Keratinocyte (primary cell): ENCODE results near the gene RGCC. TPM values are rescaled to one million over a fixed set of nuclear protein-coding genes. Genes with fewer than 3 reads are reported as not detected.
"Not testable (repeated sequence)": the region's sequence is repeated elsewhere in the genome, so short reads cannot be mapped to it uniquely, and the experiment has no call there.

ENCODE experiments used
- DNase-seq: peaks from one replicate; pipeline ENCODE4 v3.0.0-alpha.2; 2011; ENCODE audit warnings: low read depth, missing footprints, low spot score
- FAIRE-seq: peaks from 2 replicates; lab custom pipeline; 2011; peaks lifted over from hg19 to GRCh38; lab: Jason Lieb, UNC
- H2AFZ ChIP-seq: 2 replicates; pipeline ENCODE4 v1.6.0; 2012; ENCODE audit warnings: low read length, control low read depth, inconsistent platforms; ENCODE audit not compliant: control insufficient read depth
- H3K27ac ChIP-seq: 2 replicates; pipeline ENCODE4 v1.5.1; 2011; ENCODE audit warnings: low read length; ENCODE audit not compliant: control insufficient read depth, insufficient read depth
- H3K27me3 ChIP-seq: 3 replicates; pipeline ENCODE4 v1.6.0; 2011; ENCODE audit warnings: low read length; ENCODE audit not compliant: control insufficient read depth, insufficient read depth; ENCODE audit errors: extremely low read depth
- H3K36me3 ChIP-seq, 2 experiments: 2 replicates in 1 of 2; 3 replicates in 1 of 2; pipeline ENCODE4 v1.5.1; 2011; ENCODE audit warnings: low read length in 2 of 2, mild to moderate bottlenecking in 1 of 2; ENCODE audit not compliant: control insufficient read depth in 2 of 2, insufficient read depth in 2 of 2; ENCODE audit errors: extremely low read depth in 1 of 2
- H3K4me1 ChIP-seq: 3 replicates; pipeline ENCODE4 v1.5.1; 2011; ENCODE audit warnings: low read length; ENCODE audit not compliant: control insufficient read depth, insufficient read depth; ENCODE audit errors: extremely low read depth
- H3K4me2 ChIP-seq: 3 replicates; pipeline ENCODE4 v1.6.0; 2011; ENCODE audit warnings: low read depth, low read length; ENCODE audit not compliant: control insufficient read depth, insufficient read depth; ENCODE audit errors: extremely low read depth
- H3K4me3 ChIP-seq, 3 experiments: fragments of 200-600 bp in 1 of 3; sonication (generic) in 1 of 3; 2 replicates in 2 of 3; 3 replicates in 1 of 3; pipeline ENCODE4 v1.5.1; 2011 to 2016; ENCODE audit warnings: low read length in 3 of 3, mild to moderate bottlenecking in 3 of 3, control low read depth in 2 of 3, inconsistent platforms in 1 of 3, low read depth in 1 of 3, mixed read lengths in 1 of 3, mixed run types in 1 of 3, moderate library complexity in 1 of 3; ENCODE audit not compliant: control insufficient read depth in 2 of 3, insufficient read depth in 2 of 3; ENCODE audit errors: extremely low read depth in 1 of 3
- H3K79me2 ChIP-seq: 2 replicates; pipeline ENCODE4 v1.6.0; 2012; ENCODE audit warnings: low read length; ENCODE audit not compliant: control insufficient read depth, insufficient read depth
- H3K9ac ChIP-seq: 3 replicates; pipeline ENCODE4 v1.6.0; 2011; ENCODE audit warnings: low read length; ENCODE audit not compliant: control insufficient read depth, insufficient read depth; ENCODE audit errors: extremely low read depth
- H3K9me1 ChIP-seq: 3 replicates; pipeline ENCODE4 v1.6.0; 2011; ENCODE audit warnings: low read length; ENCODE audit not compliant: control insufficient read depth, insufficient read depth; ENCODE audit errors: extremely low read depth
- H3K9me3 ChIP-seq: 2 replicates; pipeline ENCODE4 v1.5.1; 2012; ENCODE audit warnings: low read depth, low read length; ENCODE audit not compliant: control insufficient read depth
- H4K20me1 ChIP-seq: 3 replicates; pipeline ENCODE4 v1.6.0; 2011; ENCODE audit warnings: low read length; ENCODE audit not compliant: control insufficient read depth, insufficient read depth; ENCODE audit errors: extremely low read depth
- CTCF ChIP-seq, 3 experiments: IDR thresholded peaks in 1 of 3; conservative IDR thresholded peaks in 1 of 3; optimal IDR thresholded peaks in 1 of 3; 2 replicates in 2 of 3; 3 replicates in 1 of 3; pipeline versions ENCODE3 to v1.5.1; 2011; ENCODE audit warnings: low read length in 3 of 3, mild to moderate bottlenecking in 3 of 3, moderate library complexity in 2 of 3, control low read depth in 1 of 3, inconsistent platforms in 1 of 3; ENCODE audit not compliant: insufficient read depth in 2 of 3; ENCODE audit errors: extremely low read depth in 1 of 3
- EZH2 ChIP-seq: IDR thresholded peaks from one replicate; pipeline ENCODE4 v1.6.1; 2012; ENCODE audit warnings: inconsistent platforms, mild to moderate bottlenecking, low read length, moderate library complexity
- dilution Hi-C: fragments of 300-500 bp; cut with MboI; formaldehyde crosslinking; loops from one replicate; pipeline ENCODE4 v1.7.0; 2020; ENCODE audit warnings: low sequenced_read_pairs; ENCODE audit not compliant: extremely low pct_ligation_motif_present
- polyA plus RNA-seq, 5 experiments: library from polyadenylated mRNA; depleted of rRNA in 3 of 5; stranded (reverse) in 3 of 5; stranded (forward) in 1 of 5; unstranded in 1 of 5; fragments of >200 nt; gene quantifications; 1 replicate in 1 of 5; 2 replicates in 3 of 5; 3 replicates in 1 of 5; pipeline versions ENCODE4 v1.2.1 to v1.2.3, GENCODE V29; 2011 to 2012; ENCODE audit warnings: missing spikeins in 2 of 5, low read depth in 1 of 5, low replicate concordance in 1 of 5

Gene RGCC
- polyA plus RNA-seq, 1 donor (not counting 4 experiments of a cell fraction or from before 2014, with no cell fraction given) = 1.5 TPM

- Histone ChIP-seq H3K36me3 (no peaks in the 10 kb centered on the region), H3K79me2 (no peaks in the 10 kb centered on the region), H4K20me1 (no peaks in the 10 kb centered on the region), H3K27me3 (peaks cover 3% of the 10 kb centered on the region), H3K4me2 (no peak overlapping the region), H3K27ac (no peak overlapping the region), H3K9ac (no peak overlapping the region), H3K4me3 (no peak overlapping the region), H3K4me1 (peaks cover 3% of the 10 kb centered on the region), H3K9me3 (no peaks in the 10 kb centered on the region), H2AFZ (no peak overlapping the region), H3K9me1 (no peaks in the 10 kb centered on the region)
- no peak for FAIRE-seq
- dilution Hi-C loops = no loop called here
- DNase-seq = no peak
- TF ChIP-seq CTCF (optimal IDR thresholded peaks at IDR 0.05 in 1 of 3, IDR thresholded peaks at IDR 0.05 in 1 of 3, conservative IDR thresholded peaks at IDR 0.05 in 1 of 3; ENCODE audit: extremely low read depth in 1 of 3, insufficient read depth in 2 of 3, low read length in 3 of 3) = no peak
- TF ChIP-seq EZH2 = no peak
Observed at GRCh38 chr13:41427666-41428065, 29.7 kb upstream of the RGCC start.

- Histone ChIP-seq H3K27ac (no peak overlapping the region), H3K36me3 (no peaks in the 10 kb centered on the region), H2AFZ (peak overlapping the region; percentile 12), H3K9ac (no peak overlapping the region), H3K4me3 (no peak overlapping the region), H3K9me3 (no peaks in the 10 kb centered on the region), H4K20me1 (no peaks in the 10 kb centered on the region), H3K79me2 (no peaks in the 10 kb centered on the region), H3K9me1 (no peaks in the 10 kb centered on the region), H3K4me2 (no peak overlapping the region), H3K27me3 (peaks cover 3% of the 10 kb centered on the region), H3K4me1 (peaks cover 3% of the 10 kb centered on the region)
- dilution Hi-C loops = no loop called here
- FAIRE-seq (no peak), DNase-seq (no peak)
- TF ChIP-seq EZH2 = no peak
- peak in 1 of 3 experiments; percentile 47 for TF ChIP-seq CTCF (optimal IDR thresholded peaks at IDR 0.05 in 1 of 3, IDR thresholded peaks at IDR 0.05 in 1 of 3, conservative IDR thresholded peaks at IDR 0.05 in 1 of 3; ENCODE audit: extremely low read depth in 1 of 3, insufficient read depth in 2 of 3, low read length in 3 of 3)
Observed at GRCh38 chr13:41428155-41428554, 29.2 kb upstream of the RGCC start.

- H2AFZ ChIP-seq, H3K27me3 ChIP-seq, FAIRE-seq, dilution Hi-C loops, H4K20me1 ChIP-seq, H3K4me2 ChIP-seq, H3K9me1 ChIP-seq, H3K4me1 ChIP-seq, H3K27ac ChIP-seq, H3K4me3 ChIP-seq, H3K9ac ChIP-seq, H3K36me3 ChIP-seq, H3K79me2 ChIP-seq, DNase-seq, H3K9me3 ChIP-seq: not testable (repeated sequence)
Observed at GRCh38 chr13:41434030-41434429, 23.3 kb upstream of the RGCC start.
